C4-2B (cell line): ENCODE measurements around the gene SLC2A4RG.

Experiments used
- CTCF ChIP-seq: fragments of 450-650 bp; conservative IDR thresholded peaks from 2 replicates; pipeline ENCODE4 v1.5.1; 2017; ENCODE audit warnings: mild to moderate bottlenecking
- ZFX ChIP-seq: fragments of 450-650 bp; IDR thresholded peaks from 2 replicates; pipeline ENCODE4 v1.6.1; 2017

DNA sequence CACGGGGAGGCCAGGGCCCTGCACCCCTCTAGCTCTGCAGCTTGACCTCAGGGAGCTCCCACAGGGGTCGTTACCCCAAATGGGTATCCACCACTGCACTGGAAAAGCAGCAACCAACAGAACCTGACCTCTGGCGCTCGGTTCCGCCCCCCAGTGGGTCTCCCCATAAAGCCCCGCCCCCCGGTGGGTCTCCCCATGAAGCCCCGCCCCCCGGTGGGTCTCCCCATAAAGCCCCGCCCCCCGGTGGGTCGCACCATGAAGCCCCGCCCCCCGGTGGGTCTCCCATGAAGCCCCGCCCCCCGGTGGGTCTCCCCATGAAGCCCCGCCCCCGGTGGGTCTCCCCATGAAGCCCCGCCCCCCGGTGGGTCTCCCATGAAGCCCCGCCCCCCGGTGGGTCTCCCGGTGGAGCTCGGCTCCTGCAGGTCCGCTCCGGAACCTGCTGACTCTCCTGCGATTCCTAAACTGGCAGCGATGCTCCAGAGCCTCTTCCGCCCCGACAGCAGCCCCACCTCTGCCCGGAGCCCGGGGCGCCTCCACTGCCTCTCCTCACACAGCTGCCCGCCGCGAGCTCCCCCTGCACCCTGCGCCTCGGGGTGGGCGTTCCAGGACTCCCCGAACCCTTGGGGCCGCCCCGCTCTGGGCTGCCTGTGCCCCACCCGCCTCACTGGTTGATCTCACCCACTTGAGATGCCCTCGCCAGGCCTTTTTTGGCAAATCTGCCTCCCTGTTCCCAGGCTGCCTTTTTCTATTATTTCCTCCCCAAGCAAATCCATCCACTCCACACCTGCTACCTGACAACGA lies 12.1 kb downstream of the SLC2A4RG start:
- TF ChIP-seq CTCF (no peak), ZFX (no peak)
